ENCODE results near the gene AP2B1.

Gene AP2B1

DNA sequence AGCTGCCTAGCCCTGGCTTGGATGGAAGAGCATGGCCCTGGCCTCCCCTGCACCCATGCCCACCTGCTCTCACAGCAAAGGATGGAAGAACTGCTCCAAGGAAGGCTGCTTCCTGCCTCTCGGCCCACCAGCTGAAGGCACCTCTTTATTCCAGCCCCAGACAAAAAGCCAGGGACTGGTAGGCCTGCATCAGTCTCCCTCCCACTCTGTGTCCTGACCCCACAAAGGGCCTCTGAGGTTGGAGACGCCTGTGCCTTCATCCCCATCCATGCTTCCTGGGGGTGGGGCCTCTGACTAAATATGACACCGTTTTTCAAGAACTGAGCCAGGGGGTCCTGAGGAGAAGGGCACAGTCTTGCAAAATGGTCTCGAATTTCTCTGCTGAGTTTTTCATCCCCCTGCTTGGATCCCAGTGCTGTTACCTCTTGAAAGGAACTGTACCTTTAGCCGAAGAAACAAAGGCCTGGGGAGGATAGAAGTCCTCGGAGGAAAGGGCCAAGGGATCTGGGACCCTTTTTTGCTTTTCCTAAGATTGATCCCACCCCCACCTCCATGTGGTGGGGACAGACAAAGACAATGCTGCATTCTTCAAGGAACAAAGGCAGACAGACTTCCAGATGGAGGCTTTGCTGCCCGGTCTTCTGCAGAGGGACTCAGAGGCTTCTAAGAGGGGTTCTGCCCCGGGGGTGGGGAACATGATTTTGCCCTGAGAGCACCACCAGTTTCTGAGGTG, 178.8 kb downstream of the AP2B1 start:
- TF ChIP-seq, protein P1, sequence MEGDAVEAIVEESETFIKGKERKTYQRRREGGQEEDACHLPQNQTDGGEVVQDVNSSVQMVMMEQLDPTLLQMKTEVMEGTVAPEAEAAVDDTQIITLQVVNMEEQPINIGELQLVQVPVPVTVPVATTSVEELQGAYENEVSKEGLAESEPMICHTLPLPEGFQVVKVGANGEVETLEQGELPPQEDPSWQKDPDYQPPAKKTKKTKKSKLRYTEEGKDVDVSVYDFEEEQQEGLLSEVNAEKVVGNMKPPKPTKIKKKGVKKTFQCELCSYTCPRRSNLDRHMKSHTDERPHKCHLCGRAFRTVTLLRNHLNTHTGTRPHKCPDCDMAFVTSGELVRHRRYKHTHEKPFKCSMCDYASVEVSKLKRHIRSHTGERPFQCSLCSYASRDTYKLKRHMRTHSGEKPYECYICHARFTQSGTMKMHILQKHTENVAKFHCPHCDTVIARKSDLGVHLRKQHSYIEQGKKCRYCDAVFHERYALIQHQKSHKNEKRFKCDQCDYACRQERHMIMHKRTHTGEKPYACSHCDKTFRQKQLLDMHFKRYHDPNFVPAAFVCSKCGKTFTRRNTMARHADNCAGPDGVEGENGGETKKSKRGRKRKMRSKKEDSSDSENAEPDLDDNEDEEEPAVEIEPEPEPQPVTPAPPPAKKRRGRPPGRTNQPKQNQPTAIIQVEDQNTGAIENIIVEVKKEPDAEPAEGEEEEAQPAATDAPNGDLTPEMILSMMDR (conservative IDR thresholded peaks at IDR 0.05; ENCODE audit: low read depth, low read length): no peak
- no peak overlapping the region for H3K4me3 ChIP-seq (ENCODE audit: low read length)
- DNase-seq (ENCODE audit: low read depth): no peak

DNA sequence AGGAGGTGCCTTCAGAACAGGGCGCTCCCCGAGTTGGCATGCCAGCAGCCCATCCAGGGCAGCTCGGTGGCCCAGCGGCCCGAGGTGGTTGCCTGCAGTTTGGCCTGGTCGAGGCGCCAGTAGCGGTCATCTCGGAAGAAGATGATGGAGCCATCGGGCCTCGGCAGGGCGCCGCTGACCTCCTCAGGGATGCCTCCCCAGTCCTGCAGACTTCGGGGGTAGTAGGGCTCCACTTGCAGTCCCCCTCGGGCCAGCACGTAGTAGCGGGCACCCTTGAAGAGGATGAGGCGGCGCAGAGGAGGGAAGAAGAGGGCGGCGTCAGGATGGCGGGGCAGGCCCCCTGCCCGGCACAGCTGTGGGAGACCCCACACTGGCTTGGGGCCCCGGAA, 179.4 kb downstream of the AP2B1 start:
- TF ChIP-seq, protein P1 (conservative IDR thresholded peaks at IDR 0.05; ENCODE audit: low read depth, low read length): no peak
- no peak overlapping the region for H3K4me3 ChIP-seq (ENCODE audit: low read length)
- no peak for DNase-seq (ENCODE audit: low read depth)

DNA sequence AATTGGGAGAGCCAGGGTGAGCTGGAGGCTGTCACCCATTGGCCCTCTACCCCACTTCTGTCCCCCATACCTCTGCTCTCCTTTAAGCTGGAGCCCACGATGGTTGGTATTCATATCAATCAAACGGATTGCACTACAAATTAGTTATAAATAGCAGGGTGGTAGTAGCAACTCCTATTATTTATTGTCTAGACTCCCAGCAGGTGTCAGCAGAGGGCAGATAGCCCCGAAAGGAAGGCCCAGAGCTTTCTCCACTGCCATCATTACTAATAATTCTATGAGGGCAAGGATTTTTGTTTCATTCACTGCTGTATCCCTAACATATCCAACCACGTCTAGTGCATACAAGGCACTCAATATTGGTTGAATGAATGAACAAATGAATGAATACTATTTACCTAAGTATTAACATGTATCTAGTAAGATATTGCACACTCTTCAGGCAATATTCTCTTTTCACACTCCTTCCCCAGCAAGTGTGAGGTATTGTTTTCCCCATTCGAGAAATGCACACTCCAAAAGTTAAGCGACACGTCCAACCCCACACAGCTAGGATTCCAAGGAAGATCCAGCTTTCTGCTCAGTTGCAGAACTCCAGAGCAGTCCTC, 179.9 kb downstream of the AP2B1 start:
- no peak overlapping the region for H3K4me3 ChIP-seq (ENCODE audit: low read length)
- no peak for DNase-seq (ENCODE audit: low read depth)
- TF ChIP-seq, protein P1 (conservative IDR thresholded peaks at IDR 0.05; ENCODE audit: low read depth, low read length): peak; percentile 67

DNA sequence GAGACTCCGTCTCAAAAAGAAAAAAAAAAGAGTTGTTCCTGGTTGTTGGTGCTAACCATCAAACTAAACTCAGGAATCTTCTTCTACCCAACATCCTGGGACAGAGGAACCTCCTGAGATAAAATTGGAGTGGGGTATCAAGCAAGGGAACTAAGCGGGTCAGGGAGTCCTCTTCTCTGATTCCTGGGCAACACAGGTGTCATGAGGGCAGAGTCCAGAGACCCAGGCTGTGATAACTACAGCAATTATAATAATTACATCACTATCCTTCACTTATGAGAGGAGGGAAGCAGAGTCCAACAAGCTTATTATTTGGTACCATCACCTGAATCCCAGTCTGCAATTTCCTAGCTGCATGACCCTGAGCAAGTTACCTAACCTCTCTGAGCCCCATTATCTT, 181.7 kb downstream of the AP2B1 start:
- TF ChIP-seq, protein P1 (conservative IDR thresholded peaks at IDR 0.05; ENCODE audit: low read depth, low read length): no peak
- no peak for DNase-seq (ENCODE audit: low read depth)
- H3K4me3 ChIP-seq (ENCODE audit: low read length): no peak overlapping the region

DNA sequence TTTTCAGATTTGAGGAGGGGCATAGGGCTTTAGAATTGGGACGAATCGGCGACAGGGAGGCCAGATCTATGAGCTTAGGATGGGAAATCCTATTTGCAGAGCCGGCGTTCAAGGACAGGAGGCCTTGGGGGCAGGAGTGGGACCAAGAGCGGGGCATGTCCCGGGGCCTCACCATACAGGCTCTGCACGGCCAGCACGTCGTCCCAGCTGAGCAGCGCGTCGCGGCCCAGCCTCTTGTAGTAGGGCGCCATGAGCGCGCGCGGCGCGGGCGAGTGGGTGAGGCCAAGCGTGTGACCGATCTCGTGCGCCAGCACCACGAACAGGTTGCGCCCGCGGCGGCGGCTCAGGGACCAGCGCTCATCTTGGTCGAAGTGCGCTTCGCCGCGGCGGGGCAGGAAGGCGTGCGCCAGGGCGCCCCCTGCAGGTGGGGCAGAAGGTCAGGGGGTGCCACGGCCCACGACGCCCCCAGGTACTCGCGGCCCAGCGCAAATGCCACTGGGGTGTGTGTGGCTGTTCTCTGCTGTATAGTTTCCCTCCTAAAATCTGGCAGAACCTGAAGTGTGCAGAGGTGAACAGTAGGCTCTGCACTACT, 182.9 kb downstream of the AP2B1 start:
- no peak overlapping the region for H3K4me3 ChIP-seq (ENCODE audit: low read length)
- TF ChIP-seq, protein P1 (conservative IDR thresholded peaks at IDR 0.05; ENCODE audit: low read depth, low read length): peak; percentile 23
- no peak for DNase-seq (ENCODE audit: low read depth)

DNA sequence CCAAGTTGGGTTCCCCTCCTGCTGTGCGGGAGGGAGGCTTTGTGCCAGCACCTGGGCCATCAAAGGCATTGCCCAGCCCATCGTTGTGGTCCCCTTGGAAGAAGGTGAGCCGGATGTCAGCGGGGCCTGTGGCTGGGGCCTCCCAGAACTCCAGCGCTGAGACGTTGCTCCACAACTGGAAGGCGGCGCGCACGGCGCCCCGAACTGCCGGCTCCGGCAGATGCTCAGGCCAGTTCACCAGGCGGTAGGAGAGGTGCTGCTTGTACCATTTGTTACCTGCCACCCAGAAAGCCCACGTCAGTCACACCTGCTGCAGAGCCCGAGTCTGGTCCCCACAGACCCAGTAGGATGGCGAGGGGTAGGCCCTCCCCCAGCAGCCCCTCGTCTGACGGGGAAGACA, 186.0 kb downstream of the AP2B1 start:
- no peak for DNase-seq (ENCODE audit: low read depth)
- TF ChIP-seq, protein P1 (conservative IDR thresholded peaks at IDR 0.05; ENCODE audit: low read depth, low read length): no peak
- H3K4me3 ChIP-seq (ENCODE audit: low read length): no peak overlapping the region
